Measurements from ENCODE around the gene SNPH. TPM values are rescaled to one million over a fixed set of nuclear protein-coding genes. Genes with fewer than 3 reads are reported as not detected.

Gene SNPH
- total and polyA plus RNA-seq, 2 of the 4 experiments (the other 2 are of a cell fraction), result 3.1 to 4.5 TPM

DNA sequence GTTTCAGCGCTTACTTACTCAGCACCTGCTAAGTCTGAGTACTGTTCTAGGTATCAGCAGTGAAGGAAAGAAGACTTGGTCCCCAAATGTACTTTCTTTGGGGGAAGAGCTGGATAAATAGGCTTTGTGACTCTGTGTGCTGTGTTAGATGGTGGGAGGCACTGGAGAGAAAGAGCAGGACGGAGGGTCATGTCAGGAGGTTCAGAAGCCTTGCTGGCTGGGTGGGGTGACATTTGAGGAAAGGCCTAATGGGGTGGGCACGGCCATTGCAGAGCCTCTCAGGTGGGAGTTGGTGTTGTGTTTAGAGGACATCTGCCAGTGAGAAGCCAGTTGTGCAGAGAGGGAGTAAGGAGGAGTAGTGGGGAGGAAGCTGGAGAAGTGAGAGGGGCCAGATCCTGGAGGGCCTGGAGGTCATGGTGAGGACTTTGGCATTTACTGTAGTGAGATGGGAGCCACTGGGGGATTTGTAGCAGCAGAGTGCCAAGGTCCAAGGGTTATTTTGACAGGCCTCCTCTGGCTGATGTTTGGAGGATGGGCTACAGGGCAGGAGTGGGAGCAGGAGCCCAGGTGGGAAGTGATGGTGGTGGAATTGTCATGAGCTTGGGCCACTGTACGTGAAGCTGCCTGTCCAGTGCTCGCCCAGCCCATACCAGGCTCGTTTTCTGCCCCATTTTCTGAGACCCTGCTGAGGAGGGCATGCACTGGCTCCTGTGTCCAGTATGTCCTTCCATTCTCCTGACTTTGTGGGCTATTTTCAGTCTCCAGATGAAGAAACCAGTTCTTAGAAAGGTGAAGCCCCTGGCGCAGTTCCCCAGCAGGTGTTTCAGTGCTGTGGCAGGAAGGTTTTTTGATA is 62.0 kb downstream of the SNPH start:
- Histone ChIP-seq H2BK15ac (ENCODE audit: low read depth, low read length) (no peak overlapping the region; the same call in 2 of the 3 replicates), H4K8ac (ENCODE audit: low read depth in 2 of 2, low read length in 2 of 2) (peak overlapping the region; percentile 1 to 10; a peak in 1 of 4 replicates), H3K56ac (ENCODE audit: extremely low read depth, insufficient read depth, low read length) (peak overlapping the region; percentile 14; the same call in 1 of the 2 replicates), H4K20me1 (ENCODE audit: insufficient read depth, low read length) (peaks cover 4% of the 10 kb centered on the region; the same call in 1 of the 2 replicates), H4K91ac (ENCODE audit: insufficient read depth, low read depth, low read length) (peak overlapping the region; percentile 38; the same call in 1 of the 2 replicates), H3K14ac (replicated peaks; ENCODE audit: low read depth, low read length) (peak overlapping the region; percentile 18; the same call in 1 of the 2 replicates), H3K79me1 (ENCODE audit: low read depth in 1 of 2, low read length in 2 of 2) (peaks cover 48 to 89% of the 10 kb centered on the region in 2 experiments), H3K9me3 (ENCODE audit: control insufficient read depth, insufficient read depth, low read length) (no peaks in the 10 kb centered on the region), H3K4me2 (ENCODE audit: low read depth, low read length) (no peak overlapping the region), H3K9ac (ENCODE audit: low read depth, low read length) (no peak overlapping the region; the same call in 1 of the 2 replicates), H2AK9ac (replicated peaks; ENCODE audit: low read depth, low read length, poor library complexity) (no peak overlapping the region), H2BK5ac (ENCODE audit: low read depth, low read length, poor library complexity, severe bottlenecking) (peak overlapping the region; percentile 7), H3K4ac (ENCODE audit: low read depth, low read length) (peak overlapping the region; percentile 70), H3K27ac (ENCODE audit: insufficient read depth, low read length) (peak overlapping the region; percentile 33), H2BK20ac (ENCODE audit: low read depth, low read length) (peak overlapping the region; percentile 46; the same call in 1 of the 2 replicates), H4K5ac (ENCODE audit: low read depth, low read length) (no peak overlapping the region), H2BK120ac (ENCODE audit: low read depth, low read length) (peak overlapping the region; percentile 55; the same call in 1 of the 2 replicates), H2AFZ (replicated peaks; ENCODE audit: low read length, poor library complexity) (no peak overlapping the region), H3K36me3 (ENCODE audit: control insufficient read depth, insufficient read depth, low read length) (peaks cover 6% of the 10 kb centered on the region; the same call in 1 of the 2 replicates), H2AK5ac (ENCODE audit: low read depth, low read length) (peak overlapping the region; percentile 47), H3K27me3 (ENCODE audit: control insufficient read depth, insufficient read depth, low read length) (no peaks in the 10 kb centered on the region), H3K4me1 (ENCODE audit: control insufficient read depth, insufficient read depth, low read length) (peaks cover 27% of the 10 kb centered on the region), H3K4me3 (ENCODE audit: insufficient read depth, low read depth, low read length) (no peak overlapping the region), H3K23ac (ENCODE audit: low read depth, low read length) (peak overlapping the region; percentile 30), H3K9me1 (ENCODE audit: insufficient read depth, low read length) (peaks cover 42% of the 10 kb centered on the region), H3K18ac (ENCODE audit: low read depth, low read length) (no peak overlapping the region)
- intact Hi-C loops (cut with micrococcal nuclease), result loop anchor here (5.0 kb wide), 1 partner anchor 49 kb away; no protein-coding TSS in a partner anchor
- no peak for DNase-seq
- ATAC-seq (ENCODE audit: low read depth), result no peak
- dilution Hi-C loops (cut with HindIII; ENCODE audit: low sequenced_read_pairs, unreplicated experiment), result no loop called here
- in situ Hi-C loops (cut with MboI; ENCODE audit: low sequenced_read_pairs), result loop anchor here (25.0 kb wide), 1 partner anchor 509 kb away; no protein-coding TSS in a partner anchor
- 100% methylated on average over 4 of the region's 7 CpGs; no CpG with 5 or more reads in 1 of the 2 experiments for WGBS, 2 experiments (ENCODE audit: extremely low coverage in 2 of 2, insufficient read length in 1 of 2)
- ChIA-PET CTCF (no interaction called here), POLR2A (ENCODE audit: unreplicated experiment) (interaction anchor here (0.5 to 0.6 kb wide), 2 partner anchors 8 to 32 kb away, joined by 3 to 5 read pairs; no protein-coding TSS in a partner anchor)
- no peak for TF ChIP-seq CEBPB (IDR thresholded peaks at IDR 0.05; ENCODE audit: low read depth, low read length)
- no peak for TF ChIP-seq BHLHE40 (IDR thresholded peaks at IDR 0.05; ENCODE audit: low read depth, low read length)
- TF ChIP-seq CTCF (conservative IDR thresholded peaks at IDR 0.05; ENCODE audit: low read depth, low read length), result no peak
- TF ChIP-seq ELK1 (IDR thresholded peaks at IDR 0.05; ENCODE audit: borderline replicate concordance, low read depth, low read length), result no peak
- no peak for TF ChIP-seq MAFK (IDR thresholded peaks at IDR 0.05; ENCODE audit: low read depth, low read length)
- TF ChIP-seq NFE2L2 (IDR thresholded peaks at IDR 0.05; ENCODE audit: low read depth, low read length), result no peak
- TF ChIP-seq SMC3 (IDR thresholded peaks at IDR 0.05; ENCODE audit: low read depth, low read length), result no peak
- no peak for TF ChIP-seq RCOR1 (IDR thresholded peaks at IDR 0.05; ENCODE audit: insufficient replicate concordance, low read length)
- TF ChIP-seq MXI1 (IDR thresholded peaks at IDR 0.05; ENCODE audit: borderline replicate concordance, low read depth, low read length), result no peak
- no peak for TF ChIP-seq RAD21 (IDR thresholded peaks at IDR 0.05; ENCODE audit: low read length)
- no TSS peak for BruUV-seq (replicated peaks)

Data from IMR-90 (cell line).